ENCODE data around the gene NOL6.

DNA sequence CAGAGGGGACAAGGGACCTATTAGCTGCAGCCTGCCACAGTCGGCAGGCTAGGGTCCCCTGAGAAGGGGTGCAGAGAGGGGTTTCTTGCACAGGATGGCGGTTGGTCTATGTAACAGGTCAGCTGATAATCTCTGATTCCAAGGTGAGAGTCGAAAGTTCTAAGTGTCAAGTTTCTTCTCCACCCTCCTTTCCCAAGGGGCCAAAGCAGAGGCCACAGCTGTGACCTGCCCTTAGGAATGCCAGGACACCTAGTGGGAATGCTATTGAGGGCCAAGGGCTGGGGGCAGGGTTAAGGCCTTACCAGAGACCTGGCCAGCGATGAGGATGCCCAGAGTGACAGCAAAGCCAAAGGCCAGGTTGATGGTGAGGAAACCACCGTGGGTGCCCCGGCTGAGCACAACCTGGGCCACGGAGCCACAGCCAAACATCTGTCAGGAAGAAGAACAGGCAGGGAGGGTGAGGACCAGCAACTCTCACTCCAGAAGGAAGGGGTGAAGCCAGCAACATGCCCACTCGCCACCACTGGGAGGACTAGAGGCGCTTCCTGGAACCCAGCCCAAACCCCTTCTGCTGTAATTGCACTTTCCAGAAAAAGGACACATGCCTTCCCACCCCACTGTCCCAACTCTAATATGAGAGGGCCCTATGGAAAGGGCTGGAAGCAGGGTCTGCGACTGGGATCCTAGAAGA is 30.1 kb downstream of the NOL6 start:
- no peak for TF ChIP-seq CTCF (IDR thresholded peaks at IDR 0.05)
- TF ChIP-seq POLR2A (IDR thresholded peaks at IDR 0.05): no peak
